GM19467 (cell line): ENCODE measurements around the gene CRYBB1.

Experiments used
- ATAC-seq: cut with Tn5 transposase; IDR thresholded peaks from one replicate; pipeline ENCODE4 v1.9.1; 2021; ENCODE audit warnings: mild to moderate bottlenecking, moderate library complexity; ENCODE audit not compliant: unreplicated experiment

CRYBB1 gene

DNA sequence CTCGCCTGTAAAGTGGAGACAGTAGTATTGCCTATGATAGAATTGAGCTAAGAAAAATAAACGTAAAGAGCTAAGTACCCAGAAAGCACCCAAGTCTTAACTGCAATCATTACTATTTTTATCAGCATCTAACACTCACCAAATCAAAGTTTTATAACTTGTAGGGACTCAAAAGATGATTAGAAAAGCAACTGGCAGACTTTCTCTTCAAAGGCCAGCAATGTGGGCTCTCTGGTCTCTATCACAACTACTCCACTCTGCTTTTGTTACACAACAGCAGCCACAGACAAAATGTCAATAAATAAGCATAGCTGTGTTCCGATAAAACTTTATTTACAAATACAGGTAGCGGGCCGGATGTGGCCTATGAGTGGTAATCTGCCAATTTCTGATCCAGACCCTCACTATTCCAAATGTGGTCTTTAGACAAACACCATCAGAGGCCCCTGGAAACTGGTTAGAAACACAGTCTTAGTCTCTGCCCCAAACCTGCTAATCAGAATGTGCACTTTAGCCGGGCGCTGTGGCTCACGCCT is 36.1 kb downstream of the CRYBB1 start:
- ATAC-seq: no peak

DNA sequence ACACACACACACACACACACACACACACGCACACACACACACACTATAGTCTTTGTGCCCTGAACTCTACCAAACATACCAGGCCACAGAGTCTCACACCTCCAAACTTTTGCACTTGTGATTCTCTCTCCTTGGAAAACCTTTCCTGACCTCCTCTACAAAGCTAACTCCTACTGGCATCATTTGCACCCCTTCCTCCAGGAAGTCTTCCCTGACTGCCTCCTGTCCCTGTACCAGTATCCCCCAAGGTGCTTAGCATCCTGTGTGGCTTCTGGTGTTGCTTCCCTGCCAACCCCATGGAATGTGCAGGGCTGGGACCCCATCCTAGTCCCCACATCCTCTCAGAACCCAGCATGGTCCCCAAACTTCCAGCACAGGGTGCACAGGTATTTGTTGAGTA is 36.8 kb downstream of the CRYBB1 start:
- ATAC-seq: no peak

DNA sequence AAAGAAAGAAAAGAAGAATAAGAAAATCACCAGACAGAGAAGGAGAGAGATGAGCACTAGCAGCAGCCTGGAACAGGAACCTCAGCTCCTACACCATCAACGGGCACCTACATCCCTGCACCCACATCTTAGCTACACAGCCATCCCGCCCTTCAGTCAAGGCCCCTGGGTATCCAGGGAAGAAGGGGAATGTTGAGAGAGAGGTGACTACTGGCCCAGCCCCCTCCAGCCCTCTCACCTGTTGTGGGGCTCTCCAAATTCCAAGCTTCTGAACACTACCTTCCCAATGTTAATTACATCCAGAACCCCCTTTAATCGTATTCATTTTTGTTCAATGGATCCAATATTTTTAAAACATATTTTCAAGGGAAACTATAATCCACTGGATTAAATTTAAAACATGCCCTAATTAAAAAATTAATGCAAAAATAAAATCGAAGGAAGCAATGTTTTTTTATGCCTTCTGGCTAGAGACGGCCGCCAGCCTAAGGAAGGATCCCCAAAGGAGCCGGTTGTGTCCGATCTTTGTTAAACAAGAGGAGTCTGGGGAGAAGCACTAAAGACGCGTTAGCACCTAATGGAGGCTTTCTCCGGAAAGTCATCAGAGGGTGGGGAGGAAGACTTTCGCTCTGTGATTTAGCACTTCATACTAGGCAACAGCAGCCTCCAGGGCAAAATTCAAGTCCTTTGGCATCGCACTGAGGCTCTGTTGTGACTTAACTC is 37.4 kb downstream of the CRYBB1 start:
- ATAC-seq: no peak

- peak; percentile 90 for ATAC-seq
Measured at GRCh38 chr22:26579331-26579886, 38.4 kb downstream of the CRYBB1 start.

DNA sequence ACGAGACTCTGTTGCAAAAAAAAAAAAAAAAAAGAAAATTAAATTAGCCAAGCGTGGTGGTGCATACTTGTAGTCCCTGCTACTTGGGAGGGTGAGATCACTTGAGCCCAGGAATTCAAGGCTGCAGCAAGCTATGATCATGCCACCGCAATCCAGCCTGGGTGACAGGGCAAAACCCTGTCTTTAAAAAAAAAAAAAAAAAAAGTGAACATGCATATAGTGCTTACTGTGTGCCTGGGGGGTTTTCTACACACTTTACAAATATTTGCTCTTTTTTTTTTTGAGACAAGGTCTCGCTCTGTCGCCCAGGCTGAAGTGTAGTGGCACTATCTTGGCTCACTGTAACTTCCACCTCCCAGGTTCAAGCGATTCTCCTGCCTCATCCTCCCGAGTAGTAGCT is 40.7 kb downstream of the CRYBB1 start:
- ATAC-seq: no peak

GRCh38 chr22:26576026-26576680 is 41.7 kb downstream of the CRYBB1 start:
- ATAC-seq: no peak

GRCh38 chr22:26574001-26574723 is 43.7 kb downstream of the CRYBB1 start:
- no peak for ATAC-seq

GRCh38 chr22:26573026-26573662 is 44.7 kb downstream of the CRYBB1 start:
- no peak for ATAC-seq

DNA sequence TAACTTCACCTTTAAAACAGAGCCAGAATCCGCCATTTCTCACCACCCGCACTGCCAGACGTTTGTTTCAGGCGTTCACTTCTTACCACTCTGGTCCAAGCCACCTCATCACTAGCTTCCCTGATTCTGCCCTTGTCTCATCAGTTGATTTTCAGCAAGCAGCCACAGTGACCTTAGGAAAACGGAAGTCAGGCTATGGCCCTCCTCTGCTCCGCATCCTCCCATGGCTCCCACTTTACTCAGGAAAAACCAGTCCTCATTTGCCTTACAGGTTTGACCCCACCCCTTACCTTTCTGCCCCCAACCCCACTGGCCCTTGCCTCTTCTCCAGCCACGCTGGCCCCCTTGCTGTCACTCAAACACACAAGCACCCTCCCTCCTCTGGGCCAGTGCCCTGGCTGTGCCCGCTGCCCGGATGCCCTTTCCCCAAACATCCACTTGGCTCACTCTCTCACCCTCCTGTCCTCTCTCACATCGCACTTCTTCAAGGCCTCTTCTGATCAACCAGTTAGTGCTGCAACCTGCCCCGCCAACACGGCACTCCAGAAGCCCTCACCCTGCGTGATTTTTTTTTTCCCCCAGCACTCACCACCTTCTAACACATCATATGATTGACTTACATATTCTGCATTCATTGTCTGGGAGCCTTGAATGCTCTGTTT is 46.8 kb downstream of the CRYBB1 start:
- ATAC-seq: no peak

GRCh38 chr22:26570115-26570514 is 47.7 kb downstream of the CRYBB1 start:
- ATAC-seq: no peak

DNA sequence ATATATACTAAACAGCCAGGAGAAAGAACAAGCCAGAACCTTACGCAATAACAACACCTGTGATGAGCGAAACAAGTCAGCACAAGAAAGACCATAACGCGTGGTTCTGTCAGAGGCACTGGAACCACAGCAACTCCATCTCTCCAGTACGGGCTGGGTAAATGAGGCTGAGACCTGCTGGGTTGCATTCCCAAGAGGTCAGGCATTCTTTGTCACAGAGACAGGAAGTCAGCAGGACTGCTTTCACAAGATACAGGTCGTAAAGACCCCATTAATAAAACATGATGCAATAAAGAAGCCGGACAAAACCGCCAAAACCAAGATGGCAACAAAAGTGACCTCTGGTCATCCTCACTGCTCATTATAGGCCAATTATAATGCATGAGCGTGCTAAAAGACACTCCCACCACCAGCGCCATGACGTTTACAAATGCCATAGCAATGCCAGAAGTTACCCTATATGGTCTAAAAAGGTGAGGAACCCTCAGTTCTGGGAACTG is 49.6 kb downstream of the CRYBB1 start:
- ATAC-seq: no peak

GRCh38 chr22:26567610-26568009 is 50.2 kb downstream of the CRYBB1 start:
- no peak for ATAC-seq

- ATAC-seq: no peak
Measured at GRCh38 chr22:26566994-26567393, 50.8 kb downstream of the CRYBB1 start.

- no peak for ATAC-seq
Measured at GRCh38 chr22:26565889-26566288, 51.9 kb downstream of the CRYBB1 start.

DNA sequence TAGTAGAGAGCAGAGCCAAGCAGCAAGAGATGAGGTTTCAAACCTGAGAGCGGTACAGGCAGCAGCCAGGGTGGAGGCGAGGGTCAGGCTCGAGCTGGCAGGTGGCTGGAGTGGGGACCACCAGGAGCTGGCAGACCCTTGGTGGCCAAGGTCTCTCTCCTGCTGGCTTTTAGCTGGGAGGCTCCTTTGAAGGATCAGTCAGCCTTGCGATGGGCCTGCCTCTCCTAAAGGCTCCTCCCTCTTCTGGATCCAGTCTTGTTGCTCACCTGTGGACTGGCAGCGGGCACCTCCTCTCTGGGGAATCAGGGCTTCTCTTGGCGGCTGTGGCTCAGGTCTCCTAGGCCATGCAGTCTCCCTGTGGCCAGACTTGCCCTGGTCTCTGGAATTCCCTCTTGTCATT is 52.6 kb downstream of the CRYBB1 start:
- ATAC-seq: no peak

DNA sequence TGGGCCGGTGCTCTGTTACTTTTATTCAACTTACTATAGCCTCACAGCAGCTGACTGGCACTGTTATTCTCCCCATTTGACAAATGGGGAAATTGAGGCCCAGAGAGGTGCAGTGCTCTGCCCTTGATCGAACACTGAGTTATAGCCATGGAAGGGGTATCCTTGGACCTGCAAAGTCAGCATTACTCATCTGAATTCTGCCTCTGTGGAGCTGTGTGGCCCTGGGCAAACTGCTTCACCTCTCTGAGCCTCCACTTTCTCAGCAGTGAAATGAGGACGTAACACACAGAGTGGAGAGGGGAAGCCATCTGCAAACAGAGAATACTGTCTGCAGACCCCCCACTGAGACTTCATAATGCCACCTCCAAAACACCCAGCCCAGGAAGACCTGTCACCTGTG is 53.2 kb downstream of the CRYBB1 start:
- no peak for ATAC-seq

DNA sequence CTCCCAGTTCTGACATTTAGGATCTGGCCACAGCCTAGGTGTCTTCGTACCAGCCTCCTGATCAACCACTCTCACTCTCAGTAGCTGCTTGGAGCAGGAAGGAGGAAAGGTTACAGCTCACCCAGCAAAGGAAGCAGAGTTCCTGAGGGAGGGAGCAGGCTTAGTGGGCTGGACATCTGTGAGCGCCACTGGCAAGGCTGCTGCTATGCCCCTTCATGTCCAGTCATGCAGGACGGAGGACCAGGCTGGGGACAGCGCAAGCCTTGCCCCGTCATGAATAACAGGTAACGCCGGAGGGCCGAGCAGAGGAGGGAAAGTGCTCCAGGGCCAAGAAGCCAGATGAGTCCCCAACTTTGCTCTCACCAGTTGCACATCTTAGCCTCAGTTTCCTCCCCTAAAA is 53.6 kb downstream of the CRYBB1 start:
- ATAC-seq: no peak

DNA sequence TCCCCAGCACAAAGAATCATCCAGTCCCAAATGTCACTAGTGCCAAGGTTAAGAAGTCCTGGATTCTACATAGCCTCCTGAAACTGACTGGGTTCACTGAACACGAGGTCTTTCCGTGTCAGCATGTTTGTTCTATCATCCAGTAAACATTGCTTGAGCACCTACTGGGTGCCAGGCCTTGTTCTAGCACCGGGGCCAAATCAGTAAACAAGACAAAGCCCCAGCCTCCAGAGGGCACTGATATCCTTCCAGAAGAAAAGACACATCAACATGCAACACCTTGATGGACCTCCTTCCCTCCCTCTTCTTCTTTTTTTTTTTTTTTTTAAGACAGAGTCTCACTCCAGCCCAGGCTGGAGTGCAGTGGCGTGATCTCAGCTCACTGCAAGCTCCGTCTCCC is 54.8 kb downstream of the CRYBB1 start:
- no peak for ATAC-seq

GRCh38 chr22:26561756-26562417 is 55.9 kb downstream of the CRYBB1 start:
- no peak for ATAC-seq
